Measurements from ENCODE around the gene KTN1.

Gene KTN1

DNA sequence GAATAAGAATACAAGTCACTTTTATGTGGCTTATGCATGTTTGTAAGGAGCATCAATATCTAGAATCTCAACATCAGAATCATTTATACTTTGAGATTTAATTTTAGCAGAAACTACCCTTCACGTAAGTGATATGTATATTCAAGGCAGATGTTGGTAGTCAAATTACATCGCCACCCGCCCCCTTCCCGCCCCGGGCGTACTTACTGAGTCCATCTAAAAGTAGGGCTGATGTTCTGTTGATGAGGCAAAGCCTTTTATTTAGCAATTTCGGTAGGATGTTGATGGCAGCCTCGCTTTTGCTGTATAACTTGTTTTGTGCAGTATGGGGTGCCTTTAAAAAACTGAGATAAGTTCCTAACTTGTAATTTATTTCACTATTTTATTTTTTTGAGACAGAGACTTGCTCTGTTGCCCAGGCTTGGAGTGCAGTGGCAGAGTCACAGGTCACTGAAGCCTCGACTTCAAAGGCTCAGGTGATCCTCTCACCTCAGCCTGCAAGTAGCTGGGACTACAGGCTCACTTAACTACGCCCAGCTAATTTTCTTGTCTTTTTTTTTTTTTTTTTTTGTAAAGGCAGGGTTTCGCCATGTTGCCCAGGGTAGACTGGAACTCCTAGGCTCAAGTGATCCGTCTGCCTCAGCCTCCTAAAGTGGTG lies 30.8 kb downstream of the KTN1 start:
- DNase-seq (ENCODE audit: low spot score) = no peak

DNA sequence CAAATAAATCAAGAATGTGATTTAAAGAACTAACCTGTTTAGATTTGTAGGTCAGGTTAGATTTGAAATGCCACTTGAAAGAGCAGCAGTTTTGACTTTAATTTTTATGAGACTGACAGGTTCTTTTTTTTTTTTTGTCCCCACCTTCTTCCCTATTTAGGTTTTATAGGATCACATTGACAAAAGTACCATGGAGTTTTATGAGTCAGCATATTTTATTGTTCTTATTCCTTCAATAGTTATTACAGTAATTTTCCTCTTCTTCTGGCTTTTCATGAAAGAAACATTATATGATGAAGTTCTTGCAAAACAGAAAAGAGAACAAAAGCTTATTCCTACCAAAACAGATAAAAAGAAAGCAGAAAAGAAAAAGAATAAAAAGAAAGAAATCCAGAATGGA lies 31.9 kb downstream of the KTN1 start:
- DNase-seq (ENCODE audit: low spot score) = no peak

DNA sequence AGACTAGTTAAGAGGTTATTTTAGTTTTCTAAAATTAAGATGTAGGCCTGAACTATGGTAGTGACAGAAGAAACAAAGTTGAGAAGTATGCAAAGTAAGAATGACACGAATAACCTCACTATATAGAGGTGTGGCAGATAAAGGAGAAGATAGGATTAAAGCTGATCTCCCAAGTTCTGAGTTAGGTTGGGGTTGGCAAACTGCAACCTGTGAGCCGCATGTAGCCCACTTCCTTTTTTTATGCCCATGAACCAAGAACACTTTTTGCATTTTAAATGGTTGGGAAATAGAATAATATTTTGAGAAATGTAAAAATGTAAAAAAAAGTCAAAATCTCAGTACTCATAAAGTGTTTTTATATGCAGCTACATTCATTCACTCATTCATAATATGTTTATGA lies 34.3 kb downstream of the KTN1 start:
- DNase-seq (ENCODE audit: low spot score) = no peak

DNA sequence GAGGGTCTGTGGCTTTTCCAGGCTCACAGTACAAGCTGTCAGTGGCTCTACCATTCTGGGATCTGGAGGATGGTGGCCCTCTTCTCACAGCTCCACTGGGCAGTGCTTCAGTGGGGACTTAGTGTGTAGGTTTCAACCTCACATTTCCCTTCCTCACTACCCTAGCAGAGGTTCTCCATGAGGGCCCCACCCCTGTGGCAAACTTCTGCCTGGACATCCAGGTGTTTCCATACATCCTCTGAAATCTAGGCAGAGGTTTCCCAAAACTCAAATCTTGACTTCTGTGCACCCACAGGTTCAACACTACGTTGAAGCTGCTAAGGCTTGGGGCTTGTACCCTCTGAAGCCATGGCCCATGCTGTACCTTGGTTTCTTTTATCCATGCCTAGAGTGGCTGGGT lies 40.3 kb downstream of the KTN1 start:
- no peak for DNase-seq (ENCODE audit: low spot score)

DNA sequence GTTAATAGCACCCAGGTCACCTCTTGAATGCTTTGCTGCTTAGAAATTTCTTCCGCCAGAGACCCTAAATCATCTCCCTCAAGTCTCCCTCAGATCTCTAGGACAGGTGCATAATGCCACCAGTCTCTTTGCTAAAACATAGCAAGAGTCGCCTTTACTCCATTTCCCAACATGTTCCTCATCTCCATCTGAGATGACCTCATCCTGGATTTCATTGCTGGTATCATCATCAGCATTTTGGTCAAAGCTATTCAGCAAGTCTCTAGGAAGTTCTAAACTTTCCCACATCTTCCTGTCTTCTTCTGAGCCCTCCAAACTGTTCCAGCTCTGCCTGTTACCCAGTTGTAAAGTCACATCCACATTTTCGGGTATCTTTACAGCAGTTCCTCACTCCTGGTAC lies 41.0 kb downstream of the KTN1 start:
- no peak for DNase-seq (ENCODE audit: low spot score)

DNA sequence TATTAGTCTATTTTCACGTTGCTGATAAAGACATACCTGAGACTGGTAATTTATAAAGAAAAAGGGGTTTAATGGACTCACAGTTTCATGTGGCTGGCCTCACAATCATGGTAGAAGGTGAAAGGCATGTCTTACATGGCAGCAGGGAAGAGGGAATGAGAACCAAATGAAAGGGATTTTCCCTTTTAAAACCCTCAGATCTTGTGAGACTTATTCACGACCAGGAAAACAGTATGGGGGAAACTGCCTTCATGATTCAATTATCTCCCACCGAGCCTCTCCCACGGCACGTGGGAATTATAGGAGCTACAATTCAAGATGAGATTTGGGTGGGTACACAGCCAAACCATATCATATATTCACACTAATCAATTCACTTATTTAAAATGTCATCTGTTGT lies 41.4 kb downstream of the KTN1 start:
- no peak for DNase-seq (ENCODE audit: low spot score)

DNA sequence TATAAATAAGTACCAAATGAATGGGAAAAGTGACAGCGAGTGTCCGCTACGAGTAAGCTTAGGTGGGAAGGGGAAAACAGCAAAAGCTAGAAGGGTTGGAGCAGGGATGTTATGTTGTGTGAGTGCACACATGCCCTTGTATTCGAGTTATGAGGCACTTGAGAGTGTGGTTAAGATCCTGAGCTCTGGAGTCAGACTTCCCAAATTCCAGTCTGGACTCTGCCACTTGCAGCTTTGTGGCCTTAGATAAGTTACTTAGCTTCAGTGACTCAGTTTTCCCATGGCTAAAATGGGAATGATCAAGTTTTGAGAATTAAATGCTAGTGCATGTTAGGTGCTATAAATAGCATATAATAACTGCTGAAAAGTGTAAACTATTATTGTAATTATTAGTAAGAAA lies 44.9 kb downstream of the KTN1 start:
- DNase-seq (ENCODE audit: low spot score) = no peak

DNA sequence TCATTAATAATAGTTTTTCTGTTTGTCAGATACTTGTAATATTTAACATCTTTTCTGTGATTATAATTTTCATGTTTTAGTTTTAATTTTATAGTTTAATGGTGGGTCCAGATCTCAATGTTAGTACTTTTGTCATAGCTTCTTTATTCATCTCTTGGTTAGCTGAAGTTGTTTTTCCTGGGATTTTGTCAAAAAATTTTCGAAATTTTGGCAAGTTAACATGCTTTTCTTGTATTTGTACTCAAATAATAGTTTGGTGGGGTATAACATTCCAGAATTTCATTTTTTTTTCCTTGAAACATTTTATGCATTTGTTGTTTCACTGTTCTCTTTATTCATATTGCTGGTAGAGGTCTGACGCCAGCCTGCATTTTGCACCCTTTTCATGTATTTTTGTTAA lies 45.5 kb downstream of the KTN1 start:
- DNase-seq (ENCODE audit: low spot score) = no peak

DNA sequence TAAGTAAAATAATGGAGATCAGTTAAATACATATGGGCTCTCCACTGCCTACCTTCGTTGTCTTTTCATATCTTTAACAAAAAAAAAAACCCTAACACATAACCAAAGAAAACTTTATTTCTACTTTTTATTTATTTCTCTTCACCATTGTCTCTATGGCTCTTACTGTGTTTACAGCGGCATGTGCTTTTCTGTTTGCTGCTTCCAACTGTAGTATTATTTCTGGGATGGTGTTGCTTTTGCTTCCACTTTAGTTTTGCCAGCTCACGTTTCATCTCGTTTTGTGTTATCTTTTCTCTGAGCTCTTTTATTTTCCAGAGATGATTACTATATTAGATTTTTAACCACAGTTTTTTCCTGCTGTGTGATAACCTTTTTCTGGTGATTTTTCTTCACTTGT lies 46.1 kb downstream of the KTN1 start:
- no peak for DNase-seq (ENCODE audit: low spot score)

DNA sequence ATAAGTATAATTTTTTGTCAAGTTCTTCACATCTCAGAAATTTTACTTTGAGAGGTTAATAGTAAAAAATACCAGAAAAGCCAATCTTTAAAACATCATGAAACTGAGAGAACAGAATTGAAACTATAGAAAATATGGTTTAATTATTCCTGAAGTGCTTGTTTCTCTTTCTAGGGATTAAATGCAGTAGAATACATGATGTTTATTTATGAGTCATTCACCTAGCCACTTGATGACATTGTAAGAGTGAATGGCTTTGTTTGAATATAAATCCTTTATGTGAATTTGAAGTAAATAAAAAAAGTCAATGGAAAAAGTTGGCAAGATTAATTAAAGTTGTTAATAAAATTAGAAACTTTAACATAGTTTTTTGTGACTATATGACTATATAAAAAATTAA lies 48.4 kb downstream of the KTN1 start:
- no peak for DNase-seq (ENCODE audit: low spot score)

DNA sequence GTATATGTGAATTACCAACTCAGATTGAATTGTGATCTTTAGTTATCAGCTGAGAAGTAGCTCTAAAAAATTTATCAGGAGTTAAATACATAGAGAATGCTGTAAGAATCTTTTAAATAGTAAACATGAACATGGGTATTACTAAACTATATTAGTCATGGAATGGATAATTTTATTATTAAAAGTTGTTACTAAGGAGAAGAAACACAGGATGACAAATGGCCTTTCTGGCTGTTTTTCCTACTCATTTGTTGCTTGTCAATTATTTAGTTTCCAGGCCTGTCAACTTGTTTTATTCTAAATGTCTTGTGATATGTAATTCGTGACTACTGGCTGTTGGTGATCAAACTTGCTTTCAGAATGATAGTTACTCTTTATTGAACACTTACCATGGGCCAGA lies 58.7 kb downstream of the KTN1 start:
- DNase-seq (ENCODE audit: low spot score) = no peak

DNA sequence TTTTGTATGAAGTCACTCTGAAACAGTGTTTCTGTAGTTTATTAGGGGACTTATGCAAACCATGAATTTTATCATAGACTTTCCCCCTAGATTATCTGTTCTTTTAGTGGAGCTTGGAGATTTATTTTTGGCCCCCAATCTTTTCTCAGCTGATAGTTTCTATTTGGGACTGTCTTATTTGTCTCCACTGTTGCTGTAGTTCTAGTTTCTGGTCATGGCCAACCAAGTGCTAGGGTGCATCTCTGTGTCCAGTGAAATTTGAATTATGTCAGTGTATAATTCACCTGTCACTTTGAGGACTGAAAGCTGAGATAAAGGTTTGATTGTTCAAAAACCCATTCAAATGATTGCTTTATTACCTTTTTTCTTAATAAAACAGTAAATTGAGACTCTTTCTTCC lies 61.3 kb downstream of the KTN1 start:
- DNase-seq (ENCODE audit: low spot score) = no peak

DNA sequence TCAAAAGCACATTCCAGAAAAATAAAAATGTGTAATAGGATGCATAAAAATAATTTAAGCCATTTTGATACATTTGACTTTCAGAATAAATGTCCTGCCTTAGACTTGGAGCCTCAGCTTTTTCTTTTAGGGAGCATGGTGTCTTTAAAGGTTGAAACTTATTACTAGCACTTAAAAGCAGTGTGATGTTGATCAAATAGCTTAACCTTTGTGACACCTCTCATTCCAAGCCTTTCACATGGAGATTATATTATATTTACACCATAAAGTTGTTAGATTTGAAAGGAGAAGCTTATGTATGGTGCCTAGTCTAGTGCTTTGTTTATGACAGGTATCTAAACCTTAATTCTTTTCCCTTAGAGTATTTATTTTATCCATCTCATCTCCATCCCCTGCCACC lies 61.9 kb downstream of the KTN1 start:
- DNase-seq (ENCODE audit: low spot score) = no peak

DNA sequence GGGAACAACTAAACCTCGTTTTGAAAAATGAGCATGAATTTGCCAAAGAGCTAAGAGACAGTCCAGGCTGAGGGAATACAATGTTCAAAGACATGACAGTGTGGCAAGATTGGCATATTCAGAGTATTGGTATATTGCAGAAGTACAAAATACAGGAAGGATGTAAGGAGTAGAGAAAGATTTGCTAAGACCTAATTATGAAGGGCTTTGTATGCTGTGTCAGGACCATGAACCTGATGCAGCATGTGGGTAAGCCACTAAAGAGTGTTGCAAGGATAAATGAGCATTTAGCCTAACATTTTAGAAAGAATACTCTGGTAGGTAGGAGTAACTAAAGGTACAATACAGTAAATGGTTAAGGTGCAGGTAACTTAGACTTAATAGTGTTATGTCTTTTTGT lies 65.1 kb downstream of the KTN1 start:
- no peak for DNase-seq (ENCODE audit: low spot score)

DNA sequence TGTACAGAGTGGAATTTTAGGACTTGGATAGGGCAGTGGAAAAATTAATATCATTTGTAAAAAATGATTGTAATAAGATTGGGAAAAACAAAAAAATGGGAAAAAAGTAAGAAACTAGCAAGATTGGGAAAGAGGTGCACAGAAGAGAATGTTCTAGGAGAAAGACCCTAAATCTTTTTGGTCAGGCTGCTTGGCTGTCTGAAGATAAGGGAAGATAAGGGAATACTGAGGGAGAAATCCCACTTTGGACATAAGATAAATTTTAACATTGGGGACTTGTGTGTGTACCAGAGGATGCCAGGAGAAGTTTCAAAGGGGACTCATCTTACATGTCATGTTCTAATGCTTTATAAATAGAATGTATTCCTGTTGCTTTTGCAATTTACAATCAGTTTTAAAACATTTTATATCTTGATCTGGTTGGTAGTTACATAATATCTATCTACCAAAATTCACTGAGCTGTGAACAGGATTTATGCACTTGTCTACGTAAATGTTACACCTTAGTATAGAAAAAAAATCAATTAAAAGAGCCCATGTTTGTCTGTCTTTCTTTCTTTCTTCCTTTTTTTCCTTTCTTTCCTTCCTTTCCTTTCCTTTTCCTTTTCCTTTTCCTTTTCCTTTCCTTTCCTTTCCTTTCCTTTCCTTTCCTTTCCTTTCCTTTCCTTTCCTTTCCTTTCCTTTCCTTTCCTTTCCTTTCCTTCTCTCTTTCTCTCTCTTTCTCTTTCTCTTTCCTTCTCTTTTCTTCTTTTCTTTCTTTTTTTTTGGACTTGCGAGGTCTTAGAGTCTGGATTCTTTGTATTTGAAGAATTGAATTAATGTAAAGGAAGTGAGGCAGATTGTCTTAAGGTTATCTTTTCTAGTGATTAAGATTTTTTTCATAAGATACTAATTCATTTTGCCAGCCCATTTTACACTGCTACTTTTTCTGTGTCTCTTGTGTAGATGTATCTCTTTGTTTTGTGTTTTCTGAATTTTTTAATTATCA lies 66.1 kb downstream of the KTN1 start:
- DNase-seq (ENCODE audit: low spot score) = no peak

DNA sequence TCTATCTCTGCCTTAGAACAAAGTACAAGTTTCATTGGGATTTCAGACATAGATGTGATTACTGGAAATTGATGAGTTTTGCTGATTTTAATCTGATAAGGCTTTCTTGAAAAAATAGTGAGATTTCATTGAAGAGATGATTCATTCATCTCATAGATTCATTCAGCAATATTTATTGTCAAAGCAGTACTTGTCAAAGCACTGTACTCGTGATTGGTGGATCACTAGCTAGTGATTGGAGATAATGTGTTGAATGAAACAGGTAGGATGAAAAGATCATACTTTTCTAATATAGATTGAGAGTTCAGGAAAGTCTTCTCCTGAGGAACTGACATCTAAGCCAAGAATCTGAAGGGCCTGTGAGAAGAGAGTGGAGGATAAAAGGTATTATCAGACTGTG lies 71.0 kb downstream of the KTN1 start:
- DNase-seq (ENCODE audit: low spot score) = no peak

DNA sequence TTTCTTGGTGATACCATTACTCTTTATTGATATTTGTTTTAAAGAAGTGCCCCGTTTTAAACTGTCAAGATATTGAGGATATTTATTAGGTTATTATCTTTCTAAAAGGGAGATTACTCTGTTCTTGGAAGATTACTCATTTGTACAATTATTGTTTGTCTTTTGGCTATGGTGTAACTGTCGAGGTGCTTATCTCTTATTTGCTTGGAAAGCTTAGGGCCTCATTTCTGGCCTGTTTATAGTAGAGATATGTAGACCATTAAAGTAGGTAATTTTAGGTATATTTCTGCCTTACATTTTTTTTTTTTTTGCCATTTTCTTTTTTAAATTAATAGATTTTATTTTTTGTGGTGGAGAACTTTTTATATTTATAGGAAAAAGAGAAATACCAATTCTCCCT lies 74.2 kb downstream of the KTN1 start:
- DNase-seq (ENCODE audit: low spot score) = no peak

DNA sequence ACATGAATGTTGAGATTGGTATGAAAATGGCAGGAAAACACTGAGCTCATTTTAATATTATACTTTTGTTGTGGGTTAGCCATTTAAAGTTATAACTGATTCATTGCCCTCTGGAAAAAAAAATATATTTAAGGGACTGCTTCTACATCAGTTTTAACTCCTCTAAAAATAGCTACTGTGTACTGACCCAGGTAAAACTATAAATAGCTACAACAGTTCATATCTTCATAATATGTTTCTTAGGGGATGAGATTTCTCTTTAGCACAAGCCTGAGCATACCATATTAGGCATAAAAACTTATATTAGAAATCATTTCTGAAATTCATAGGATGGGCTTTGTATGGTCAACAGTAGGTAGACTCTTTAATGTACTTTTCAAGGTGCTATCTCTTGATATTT lies 81.0 kb downstream of the KTN1 start:
- DNase-seq (ENCODE audit: low spot score) = no peak

DNA sequence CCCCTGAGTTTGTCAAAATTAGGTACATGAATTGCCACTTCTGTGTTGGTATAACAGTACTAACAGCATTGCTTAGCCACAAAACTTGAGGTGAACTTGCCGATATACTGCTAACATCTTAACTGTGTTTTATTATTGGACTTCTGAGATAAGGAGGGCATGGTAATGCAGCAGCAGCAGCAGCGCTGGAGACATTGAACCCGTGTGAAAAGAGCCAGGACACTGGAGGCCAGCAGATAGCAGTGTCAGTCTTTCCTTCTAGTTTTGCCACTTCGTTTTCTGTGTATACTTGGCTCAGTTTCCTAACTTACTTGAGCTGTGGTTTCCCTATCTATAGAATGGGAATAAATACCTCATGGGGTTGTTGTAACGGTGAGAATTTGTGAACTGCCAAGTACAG lies 82.7 kb downstream of the KTN1 start:
- DNase-seq (ENCODE audit: low spot score) = no peak

DNA sequence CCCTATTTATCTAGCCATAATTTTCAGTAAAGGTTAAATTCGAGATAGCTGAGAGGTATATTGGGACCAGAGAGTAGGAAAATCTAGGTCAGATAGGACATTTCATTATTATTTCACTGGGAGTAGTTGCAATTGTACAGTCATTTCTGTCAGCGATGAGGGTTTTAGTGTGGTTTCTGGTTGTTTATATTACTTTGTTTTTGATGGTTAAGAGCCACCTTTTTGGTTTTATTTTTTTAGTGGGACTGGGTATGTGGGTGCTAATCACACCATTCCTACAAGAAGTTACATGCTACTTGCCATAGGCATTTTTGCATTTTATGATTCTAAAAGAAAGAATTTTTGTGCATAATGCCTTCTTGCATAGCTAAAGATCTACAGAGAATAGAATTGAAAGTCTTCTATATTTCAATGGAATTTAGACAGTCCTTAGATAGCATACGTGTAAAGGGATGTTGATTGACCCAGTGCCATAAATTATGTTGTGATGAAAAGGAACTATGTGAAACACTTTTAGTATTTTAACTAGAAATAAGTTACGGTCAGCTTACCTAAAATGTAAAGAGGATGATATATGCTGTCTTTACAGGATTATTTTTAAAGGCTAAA lies 85.2 kb downstream of the KTN1 start:
- DNase-seq (ENCODE audit: low spot score) = no peak

DNA sequence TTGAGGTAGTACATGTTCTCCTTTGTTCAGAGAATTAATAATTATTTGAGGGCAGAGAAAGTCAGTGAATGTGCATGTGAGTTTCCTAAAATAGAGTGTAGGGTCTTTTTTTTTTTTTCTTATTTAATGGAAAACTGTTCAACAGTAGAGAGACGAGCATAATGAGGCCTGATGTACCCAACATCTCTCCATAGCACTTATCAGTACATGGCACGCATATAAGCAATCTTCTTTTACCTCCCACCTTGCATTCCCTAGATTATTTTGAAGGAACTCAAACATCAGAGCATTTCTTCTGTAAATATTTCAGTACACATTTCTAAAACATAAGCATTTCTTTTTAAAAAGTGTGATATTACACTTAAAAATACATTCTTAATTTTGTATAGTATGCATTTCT lies 87.8 kb downstream of the KTN1 start:
- no peak for DNase-seq (ENCODE audit: low spot score)

DNA sequence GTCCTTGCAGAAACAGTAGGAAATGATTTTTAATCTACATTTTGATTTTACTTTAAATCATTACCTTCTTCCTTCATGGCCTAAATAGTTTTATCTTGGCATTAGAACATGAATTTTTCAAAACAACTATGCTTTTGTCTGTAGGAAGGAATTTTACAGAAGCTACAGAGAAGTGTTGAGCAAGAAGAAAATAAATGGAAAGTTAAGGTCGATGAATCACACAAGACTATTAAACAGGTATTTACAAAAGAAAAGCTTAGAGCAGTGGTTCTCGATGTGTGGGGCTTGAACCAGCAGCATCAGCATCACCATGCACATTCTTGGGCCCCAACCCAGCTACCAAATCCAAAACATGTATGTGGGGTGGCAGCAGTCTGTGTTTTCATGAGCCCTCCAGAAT lies 91.6 kb downstream of the KTN1 start:
- no peak for DNase-seq (ENCODE audit: low spot score)

DNA sequence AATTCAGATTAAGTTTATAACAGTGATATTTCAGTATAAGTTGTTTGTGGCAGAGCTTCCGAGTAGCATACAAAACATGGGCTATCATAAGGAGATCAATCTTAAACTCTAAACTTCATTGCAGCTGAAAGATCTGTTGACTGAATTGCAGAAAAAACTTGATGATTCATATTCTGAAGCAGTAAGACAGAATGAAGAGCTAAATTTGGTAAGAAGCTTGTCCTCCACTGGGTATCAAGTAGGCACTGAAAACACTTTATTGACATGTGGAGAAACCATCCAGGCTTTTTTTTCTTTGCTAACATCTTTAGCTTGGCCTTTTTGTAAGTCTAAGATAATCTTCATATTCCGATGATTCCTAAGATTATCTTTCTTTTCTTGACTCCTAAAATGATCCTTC lies 93.0 kb downstream of the KTN1 start:
- no peak for DNase-seq (ENCODE audit: low spot score)
